ENCODE measurements around the gene BORCS6.
"Not testable (repeated sequence)": the region's sequence is repeated elsewhere in the genome, so short reads cannot be mapped to it uniquely, and the experiment has no call there.

Gene BORCS6

DNA sequence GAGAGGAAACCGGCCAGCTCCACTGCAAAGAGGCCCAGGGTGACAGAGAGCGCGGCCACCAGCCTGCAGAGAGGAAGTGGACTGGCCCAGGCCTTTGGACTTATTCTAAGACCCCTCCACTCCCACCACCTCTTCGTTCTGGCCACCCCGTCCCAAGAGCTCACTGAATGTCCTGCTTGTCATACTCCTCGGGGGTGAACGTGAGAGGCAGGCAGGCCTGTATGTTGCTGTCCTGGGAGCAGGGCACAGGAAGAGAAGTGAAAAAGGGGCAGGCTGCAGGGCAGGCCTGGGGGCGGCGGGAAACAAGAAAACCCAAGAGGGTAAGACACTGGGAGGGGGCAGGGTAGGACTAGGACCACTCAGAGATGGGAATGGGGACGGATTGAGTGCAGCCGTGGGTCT lies 14.2 kb downstream of the BORCS6 start:
- no peak for DNase-seq (ENCODE audit: low read depth in 4 of 4, low spot score in 1 of 4)

DNA sequence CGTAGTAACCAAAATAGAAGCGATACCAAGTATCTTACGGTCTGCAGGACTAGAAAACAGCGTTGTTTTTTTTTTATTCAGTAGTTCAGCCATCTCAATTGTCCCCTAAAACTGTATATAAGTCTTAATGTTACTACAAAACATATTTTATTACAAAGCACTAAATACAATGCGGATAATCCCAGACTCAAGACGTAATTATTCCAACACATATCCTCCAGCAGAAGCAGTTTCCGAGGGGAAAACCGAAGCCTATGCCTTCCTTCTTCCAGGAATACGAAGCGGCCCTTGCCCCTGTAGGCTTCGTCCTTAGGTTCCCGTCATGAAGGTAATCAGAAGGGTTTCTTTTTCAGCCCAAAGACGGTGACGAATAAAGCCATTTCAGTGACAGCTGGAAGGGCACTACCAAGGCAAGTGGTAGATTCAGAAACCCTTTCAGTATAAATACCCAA lies 16.1 kb downstream of the BORCS6 start:
- no peak for DNase-seq (ENCODE audit: low read depth in 4 of 4, low spot score in 1 of 4)

DNA sequence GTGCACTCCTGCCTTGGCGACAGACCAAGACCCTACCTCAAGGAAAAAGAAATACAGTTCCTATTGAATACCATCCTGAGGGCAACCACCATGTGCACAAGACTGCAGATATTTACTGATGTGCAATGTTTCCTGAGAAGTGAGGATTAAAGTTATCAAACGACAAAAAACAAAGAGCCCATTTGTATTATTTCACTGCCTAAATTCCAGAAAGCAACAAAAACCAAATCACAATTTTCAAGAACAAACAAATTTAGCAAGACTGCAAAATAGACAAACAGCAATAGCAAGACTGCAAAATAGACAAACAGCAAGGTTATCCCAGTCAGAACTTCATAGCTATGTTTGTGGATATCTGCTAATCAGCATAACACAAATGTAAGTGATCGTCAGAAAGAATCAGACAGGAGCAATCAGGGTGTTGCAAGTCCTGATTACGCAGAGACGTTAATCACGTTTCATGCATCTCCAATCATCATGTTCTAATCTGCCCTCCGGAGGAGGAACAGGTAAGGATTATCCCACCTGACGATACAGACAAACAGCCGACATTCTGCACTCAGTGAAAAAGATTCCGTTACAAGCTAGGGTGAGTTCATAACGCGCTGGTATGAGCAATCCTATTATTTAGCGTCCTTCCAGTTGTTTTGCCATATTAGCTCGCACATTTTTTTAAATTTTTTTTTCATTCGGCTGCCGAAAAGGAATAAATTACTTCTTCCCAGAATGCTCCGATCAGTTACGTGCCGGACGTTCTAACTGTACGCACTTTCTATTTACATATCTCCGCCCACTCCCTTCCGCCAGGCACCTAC lies 16.7 kb downstream of the BORCS6 start:
- DNase-seq (ENCODE audit: low read depth in 4 of 4, low spot score in 1 of 4): peak in 1 of 4 experiments; percentile 74

DNA sequence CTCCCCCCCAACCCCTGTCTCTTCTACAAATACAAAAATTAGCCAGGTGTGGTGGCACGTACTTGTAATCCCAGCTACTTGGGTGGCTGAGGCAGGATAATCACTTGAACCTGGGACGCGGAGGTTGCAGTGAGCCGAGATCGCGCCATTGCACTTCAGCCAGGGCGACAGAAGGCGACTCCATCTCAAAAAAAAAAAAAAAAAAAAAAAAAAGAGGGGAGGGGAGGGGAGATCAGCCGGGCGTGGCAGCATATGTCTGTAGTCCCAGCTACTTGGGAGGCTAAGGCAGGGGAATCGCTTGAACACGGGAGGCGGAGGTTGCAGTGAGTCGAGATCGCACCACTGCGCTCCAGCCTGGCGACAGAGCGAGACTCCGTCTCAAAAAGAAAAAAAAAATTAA lies 19.8 kb downstream of the BORCS6 start:
- not testable (repeated sequence) for DNase-seq (ENCODE audit: low read depth in 4 of 4, low spot score in 1 of 4)

DNA sequence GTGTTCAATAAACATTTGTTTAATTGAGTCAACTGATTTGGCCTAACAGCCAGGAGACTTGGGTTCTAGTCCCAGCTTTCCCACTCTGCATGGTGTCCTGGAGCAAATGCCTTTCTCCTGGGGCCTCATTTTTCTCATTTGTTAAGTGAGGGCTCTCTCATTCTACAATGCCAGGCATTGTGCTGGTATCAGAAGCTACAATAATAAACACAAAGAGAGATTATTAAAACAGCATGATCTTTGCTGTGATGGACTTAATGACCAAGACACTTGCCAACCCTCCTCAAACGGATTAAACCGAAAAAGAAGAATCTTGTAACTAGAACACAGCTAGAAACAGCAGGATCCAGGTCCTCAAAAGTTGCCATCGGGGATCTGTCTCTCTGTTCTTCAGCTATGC lies 22.5 kb downstream of the BORCS6 start:
- DNase-seq (ENCODE audit: low read depth in 4 of 4, low spot score in 1 of 4): no peak

DNA sequence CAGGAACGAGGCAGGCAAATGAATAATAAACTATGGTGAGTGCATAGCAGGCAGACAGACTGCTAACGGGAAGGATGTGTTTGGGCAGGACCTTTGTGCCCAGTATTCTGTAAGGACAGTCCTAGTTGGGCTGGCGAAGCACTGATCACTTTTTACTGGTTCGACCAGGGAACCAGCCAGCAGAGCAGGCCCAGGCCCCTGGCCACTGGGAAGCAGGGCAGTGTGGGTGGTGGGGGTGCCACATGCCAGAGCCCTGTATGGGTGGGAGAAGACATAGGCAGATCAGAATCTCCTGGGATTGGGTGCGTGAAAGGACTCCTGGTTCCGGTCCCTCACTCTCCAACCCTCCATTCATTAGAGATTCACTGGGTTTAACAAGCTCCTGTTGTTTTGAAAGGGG lies 23.2 kb downstream of the BORCS6 start:
- DNase-seq (ENCODE audit: low read depth in 4 of 4, low spot score in 1 of 4): no peak

DNA sequence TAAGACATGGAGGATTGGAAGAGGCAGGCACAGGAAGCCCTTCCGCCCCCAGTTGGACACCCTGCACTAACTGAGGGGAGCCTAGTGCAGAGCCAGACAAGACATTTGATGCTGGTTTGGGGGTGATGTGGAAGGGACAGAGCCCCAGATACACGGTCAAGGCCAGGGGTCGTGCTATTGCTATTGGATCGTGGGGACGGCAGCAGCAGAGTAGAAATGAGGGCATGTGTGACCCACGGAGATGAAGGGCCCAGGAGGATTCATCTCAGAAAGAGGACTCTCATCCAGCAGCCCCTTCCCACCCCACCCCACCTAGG lies 25.2 kb downstream of the BORCS6 start:
- no peak for DNase-seq (ENCODE audit: low read depth in 4 of 4, low spot score in 1 of 4)

DNA sequence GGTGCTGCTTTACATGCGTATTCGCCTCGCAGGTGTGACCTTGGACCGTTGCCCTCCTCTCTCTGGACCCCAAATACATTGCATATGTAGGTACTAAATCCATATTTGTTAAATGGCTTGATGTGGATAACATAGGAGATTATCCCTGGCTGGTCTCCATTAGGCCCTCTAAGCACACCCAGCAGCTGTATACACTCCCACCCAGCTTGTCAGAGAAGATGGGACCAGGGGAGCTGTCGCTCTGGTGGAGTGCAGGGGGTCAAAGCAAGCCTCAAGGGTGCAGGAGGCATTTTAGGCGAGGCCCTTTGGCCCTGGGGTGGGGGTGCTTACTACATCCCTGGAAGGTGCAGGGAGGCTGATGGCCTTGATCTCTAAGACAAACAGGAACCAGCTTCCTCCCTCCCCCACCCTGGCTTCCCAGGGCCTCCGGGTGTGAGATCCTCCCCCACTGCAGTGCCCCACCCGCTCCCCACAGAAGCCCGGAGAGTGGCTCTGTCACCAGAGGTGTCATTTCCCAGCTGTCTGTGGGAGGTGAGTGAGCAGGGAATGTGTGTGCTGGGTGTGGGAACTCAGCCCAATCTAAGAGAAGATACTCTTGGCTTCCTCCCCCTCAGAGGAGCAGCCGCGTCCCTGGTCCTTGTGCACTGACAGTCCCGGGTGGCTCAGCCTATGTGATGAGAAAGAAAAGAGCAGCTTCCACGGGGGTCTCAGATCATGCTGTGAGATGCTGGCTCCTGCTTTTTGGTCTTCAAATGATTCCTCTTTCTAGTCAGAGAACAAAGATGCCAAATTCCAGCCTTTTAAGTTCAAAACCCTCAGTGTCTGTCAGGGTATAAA lies 25.8 kb downstream of the BORCS6 start:
- DNase-seq (ENCODE audit: low read depth in 4 of 4, low spot score in 1 of 4): peak in 2 of 4 experiments; percentile 68 to 80

DNA sequence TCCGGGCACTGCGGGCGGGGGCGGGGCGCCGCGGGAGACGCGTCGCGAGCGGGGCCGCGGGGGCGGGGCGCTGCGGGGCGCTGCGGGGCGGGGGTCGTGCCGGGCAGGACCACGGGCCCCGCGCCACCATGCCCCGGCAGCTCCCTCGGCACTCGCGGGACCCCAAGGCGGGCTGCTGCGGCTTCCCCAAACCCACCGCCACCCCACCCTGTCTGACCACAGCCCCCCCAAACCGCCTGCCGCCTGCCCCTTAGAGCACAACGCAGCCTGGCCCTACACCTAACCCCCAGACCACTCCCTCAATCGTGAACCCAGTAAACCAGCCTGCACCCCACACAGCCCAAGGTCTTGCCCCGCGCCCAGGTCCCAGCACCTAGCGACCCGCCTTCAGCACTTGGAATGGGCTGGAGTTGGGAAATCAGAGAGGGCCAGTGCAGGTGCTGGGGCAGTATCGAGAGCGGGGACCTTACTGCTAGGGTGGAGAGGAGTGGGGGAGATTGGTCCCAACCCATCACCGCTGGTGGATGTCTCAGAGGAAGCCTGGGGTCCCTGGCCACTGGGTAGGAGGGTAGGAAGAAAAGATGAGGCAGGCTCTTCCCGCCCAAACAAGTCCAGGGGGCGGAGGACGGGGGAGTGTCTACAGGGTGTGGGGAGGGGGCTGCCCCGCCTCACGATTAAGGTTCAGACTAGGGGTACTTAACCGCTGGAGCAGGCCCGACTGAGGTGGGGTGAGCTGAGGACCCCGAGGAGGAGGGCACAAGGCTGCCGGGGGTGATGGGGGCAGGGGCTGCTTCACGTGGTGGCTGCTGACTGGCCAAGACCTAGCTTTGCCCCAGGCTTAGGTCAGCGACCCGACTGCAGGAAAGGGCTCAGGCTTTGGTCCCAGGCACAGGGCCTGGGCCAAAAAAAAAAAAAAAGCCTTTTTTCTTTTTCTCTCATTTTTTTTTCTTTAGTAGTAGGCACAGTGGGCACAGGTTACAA lies 26.7 kb downstream of the BORCS6 start:
- no peak for DNase-seq (ENCODE audit: low read depth in 4 of 4, low spot score in 1 of 4)

DNA sequence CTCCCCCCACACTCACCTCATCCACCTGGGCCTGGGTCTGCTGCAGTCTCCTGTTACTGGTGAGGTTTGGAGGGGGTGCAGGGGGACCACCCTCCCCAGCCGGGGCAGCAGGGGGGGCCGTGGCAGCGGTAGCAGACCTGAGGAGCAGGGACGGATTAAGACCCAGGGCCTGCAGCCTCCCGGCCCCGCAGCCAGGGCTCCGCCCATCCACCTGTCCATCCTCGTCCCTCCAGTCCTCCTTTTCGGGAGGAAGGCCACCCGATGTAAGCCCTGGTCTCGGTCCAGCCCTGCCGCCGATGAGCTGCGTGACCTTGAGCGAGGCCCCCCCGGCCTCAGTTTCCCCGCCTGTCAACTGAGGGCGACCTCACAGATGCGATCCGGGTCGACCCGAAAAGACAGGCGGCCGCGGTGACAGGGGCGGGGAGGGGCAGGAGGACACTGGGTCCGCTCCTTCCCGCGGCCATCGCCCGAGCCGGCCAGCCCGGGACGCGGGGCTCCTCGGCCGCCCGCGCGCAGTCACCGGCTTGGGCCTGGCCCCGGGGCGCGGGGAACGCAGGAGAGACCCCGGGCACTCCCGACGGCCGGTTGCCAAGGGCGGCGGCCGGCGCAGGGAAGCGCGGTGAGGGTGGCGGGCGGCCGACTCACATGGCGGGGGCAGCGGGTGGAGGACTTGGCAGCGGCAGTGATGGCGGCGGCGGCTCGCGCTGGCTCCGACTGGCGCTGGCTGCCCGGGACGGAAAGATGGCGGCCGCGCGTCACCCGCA lies 27.6 kb downstream of the BORCS6 start, which contains the start of gene VAMP2:
Gene VAMP2, minus strand, starts transcription at position 716 of the 764 bp plus-strand sequence. Its CDS starts 69 bp downstream, at position 647.
- peak in 3 of 4 experiments; percentile 67 to 75 (median 68) for DNase-seq (ENCODE audit: low read depth in 4 of 4, low spot score in 1 of 4)

DNA sequence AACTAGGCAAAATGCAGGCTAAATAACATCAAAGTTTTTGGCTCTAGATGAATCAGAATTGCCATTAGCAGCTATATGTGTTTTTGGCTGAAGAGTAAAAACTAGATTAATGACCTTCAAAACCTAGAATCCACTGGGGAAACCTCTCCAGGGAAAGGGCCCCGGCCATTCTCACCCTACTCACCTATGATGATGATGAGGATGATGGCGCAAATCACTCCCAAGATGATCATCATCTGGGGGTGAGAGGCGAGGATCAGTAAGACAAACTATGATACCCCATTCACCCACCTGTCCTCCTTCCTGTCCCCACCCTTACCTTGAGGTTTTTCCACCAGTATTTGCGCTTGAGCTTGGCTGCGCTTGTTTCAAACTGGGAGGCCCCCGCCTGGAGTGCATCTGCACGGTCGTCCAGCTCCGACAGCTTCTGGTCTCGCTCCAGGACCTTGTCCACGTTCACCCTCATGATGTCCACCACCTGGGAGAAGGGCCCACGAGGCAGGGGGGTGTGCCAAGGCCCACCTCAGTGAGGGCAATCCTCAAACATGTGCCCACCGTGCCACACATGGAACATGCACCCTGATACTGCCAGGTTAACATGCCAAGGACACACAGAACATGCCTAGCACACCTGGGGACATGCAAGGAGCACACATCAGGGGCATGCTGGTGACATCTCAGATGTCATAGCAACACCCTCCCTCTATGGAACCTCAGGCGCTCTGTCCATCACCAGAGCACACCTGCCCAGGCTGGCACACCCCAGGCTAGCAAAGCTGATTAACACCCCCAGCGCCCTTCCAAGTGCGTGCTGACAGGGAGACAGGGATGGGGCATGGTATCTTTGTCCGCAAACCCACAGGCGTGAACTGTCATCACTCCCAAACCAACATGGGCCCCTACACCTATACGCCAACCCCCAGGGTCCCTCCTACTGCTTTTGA lies 28.4 kb downstream of the BORCS6 start:
- no peak for DNase-seq (ENCODE audit: low read depth in 4 of 4, low spot score in 1 of 4)

DNA sequence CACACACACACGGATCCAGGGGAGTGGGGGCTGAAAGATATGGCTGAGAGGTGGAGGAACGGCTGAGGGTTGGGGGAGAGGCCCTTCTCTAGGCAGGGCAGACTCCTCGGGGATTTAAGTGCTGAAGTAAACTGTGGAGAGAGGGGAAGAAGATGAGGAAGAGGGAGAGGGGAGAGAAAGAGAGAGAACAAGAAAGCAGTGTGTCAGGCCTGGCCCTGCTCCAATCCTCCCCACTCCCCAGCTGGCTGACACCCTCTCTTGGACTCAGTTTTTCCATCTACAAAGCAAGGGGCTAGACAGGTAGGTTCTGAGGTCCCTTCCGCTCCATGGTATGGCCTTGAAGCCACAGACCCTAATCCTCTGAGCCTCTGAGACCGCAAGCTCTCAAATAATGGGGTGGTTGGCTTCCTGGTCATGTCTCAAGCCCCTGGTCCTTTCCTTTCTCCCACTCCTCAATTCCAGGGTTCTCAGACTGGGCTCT lies 29.2 kb downstream of the BORCS6 start:
- no peak for DNase-seq (ENCODE audit: low read depth in 4 of 4, low spot score in 1 of 4)

DNA sequence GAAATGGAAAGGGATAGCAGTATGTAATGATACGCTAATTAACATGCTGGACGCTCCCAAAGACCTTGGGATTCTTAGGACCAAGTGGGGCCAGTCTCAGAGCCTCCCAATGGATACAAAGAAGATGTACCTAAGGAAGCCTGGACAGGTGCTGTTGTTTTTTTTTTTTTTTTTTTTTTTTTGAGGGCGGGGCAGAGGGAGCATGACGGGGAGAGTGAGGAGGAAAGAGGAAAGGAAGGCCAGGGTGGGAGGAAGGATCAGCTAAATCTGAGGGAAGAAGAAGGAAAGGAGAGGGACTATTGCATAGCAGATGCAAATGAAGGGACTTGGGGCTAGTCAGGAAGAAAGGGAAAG lies 29.8 kb downstream of the BORCS6 start:
- no peak for DNase-seq (ENCODE audit: low read depth in 4 of 4, low spot score in 1 of 4)

DNA sequence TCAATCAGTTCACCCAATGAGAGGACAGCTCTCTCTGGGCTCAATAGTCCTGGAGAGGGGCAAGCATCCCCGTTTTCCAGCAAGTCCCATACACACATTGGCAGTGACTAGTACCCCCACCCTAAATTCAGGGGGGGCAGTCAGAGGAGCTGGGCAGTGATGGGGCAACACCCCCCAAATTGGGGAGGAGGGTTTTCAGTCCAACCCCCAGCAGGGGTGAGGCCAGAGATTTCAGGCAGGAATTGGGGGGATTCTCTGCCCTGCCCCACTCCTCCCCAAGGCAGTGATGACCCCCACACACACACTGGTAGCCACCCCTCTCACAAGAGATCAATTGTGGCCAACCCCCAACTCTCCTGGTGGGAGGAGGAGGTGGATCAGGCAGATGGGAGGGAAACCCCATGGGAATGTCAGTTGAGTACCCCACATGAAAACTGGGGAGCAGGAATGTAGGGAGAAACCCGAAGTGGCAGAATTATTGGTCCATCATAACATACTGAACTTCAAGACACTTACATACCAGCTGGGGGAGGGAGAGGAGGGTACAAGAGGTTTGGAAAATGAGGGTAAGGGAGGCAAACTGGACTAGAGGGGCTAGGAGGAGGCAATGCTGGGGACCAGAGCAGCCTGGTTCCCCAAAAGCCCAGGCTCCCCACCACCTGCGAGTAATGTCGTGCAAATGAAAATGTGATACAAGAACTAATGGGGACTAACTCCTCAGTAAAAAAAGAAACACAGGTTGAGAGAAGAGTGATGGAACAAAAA lies 30.3 kb downstream of the BORCS6 start:
- DNase-seq (ENCODE audit: low read depth in 4 of 4, low spot score in 1 of 4): no peak

DNA sequence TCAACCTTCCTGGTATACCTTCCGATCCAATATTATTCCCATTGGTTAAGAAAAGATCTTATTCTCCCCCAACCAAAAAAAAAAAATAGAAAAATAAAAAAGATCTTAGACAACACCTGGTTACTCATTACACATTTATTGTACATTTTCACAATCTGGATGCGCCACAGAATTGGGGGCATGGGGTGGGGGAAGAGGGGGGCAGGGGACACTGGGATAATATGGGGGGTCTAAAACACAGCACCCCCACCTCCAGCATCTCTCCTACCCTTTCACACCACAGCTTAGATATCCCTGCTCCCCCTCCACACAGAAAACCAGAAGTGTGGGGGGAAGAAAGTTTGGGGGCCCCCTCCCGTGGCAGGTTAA lies 31.0 kb downstream of the BORCS6 start:
- no peak for DNase-seq (ENCODE audit: low read depth in 4 of 4, low spot score in 1 of 4)

DNA sequence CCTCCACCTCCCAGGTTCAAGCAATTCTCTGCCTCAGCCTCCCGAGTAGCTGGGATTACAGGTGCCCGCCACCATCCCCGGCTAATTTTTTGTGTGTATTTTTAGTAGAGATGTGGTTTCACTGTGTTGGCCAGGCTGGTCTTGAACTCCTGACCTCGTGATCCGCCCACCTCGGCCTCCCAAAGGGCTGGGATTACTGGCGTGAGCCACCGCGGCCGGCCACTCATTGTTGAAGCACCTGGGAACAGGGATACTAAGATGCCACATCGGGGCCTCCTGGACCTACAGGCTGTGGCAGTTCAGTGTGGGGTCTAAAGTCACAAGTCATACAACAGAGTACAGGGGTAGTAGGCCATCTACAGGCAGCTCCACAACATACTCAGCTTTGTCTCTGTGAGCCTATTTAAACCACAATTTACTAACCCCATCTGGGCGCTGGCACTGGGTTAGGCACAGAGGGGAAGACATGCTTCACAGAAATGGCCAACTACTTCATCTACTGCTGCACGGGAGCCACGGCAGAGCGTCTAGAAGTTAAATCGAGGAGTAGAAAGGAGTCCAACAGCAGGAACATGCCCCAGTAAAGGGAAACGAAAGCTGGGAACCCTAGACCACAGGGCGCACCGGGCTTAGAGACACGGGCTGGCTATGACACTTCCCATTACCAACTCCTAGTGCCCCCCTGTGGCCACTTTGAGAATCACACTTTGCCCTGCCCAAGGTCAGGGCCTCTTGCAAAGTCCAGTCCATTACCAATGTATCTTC lies 31.5 kb downstream of the BORCS6 start:
- DNase-seq (ENCODE audit: low read depth in 4 of 4, low spot score in 1 of 4): peak; percentile 67 to 89 (median 82)

DNA sequence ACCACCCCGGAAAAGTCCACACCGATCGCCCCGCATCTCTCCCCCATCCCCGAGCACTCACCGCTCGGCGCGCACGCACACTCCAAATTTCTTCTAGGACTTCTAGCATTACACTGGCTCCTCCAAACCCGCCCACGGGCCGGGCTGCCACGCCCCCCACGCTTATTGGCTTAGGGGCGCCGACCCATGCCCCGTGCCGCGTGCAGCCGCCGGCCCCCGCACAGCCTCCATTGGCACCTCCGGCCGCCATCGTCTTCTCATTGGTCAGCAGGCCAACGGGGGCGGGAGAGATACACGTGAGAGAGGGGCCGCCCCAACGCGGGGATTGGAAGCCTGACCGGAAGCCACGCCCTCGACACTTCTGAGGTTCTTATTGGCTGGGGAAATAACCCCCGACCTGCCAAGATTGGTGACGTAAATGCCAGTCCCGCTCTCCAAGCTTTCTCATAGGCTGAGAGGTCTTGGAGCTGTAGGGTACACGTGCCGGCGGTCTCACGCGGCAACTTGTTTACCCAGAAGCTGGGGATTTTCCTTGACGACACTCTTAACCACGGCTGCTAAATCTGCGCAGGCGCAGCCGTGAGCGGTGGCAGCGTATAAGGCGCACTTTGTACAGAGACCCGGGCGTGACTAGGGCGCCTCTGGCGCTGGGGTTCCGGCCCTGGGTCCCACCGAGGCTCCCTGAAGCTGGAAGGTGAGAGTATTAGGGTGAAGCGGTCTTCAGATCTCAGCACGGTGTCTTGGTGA lies 33.6 kb downstream of the BORCS6 start:
- peak; percentile 97 to 100 (median 100) for DNase-seq (ENCODE audit: low read depth in 4 of 4, low spot score in 1 of 4)

Data from stimulated activated CD4-positive, alpha-beta T cell treated with anti-CD3 and anti-CD28 coated beads, Interleukin-1b, Interleukin-23, amount 100 ng/mL, for 24 hours (primary cell).